ENCODE measurements around the gene SLC22A13. TPM values are rescaled to one million over a fixed set of nuclear protein-coding genes. Genes with fewer than 3 reads are reported as not detected.

The SLC22A13 gene
- total RNA-seq, result 0.14 and 0.28 TPM in 2 replicates

GRCh38 chr3:38265604-38266307 is at the start of gene SLC22A13:
Gene SLC22A13, plus strand, starts transcription at chr3:38265812. Its CDS starts 49 bp downstream, at chr3:38265861.

GRCh38 chr3:38281895-38282686 is 16.5 kb downstream of the SLC22A13 start, which contains the start of gene SLC22A14:
Gene SLC22A14, plus strand, starts transcription at chr3:38282294. Its CDS starts 23,733 bp downstream, at chr3:38306027.

Other genes starting within 250 kb of the SLC22A13 start
- 19.4 and 21.3 TPM in 2 replicates for gene PLCD1, start 236.2 kb upstream of the SLC22A13 start, total RNA-seq
- gene DLEC1, start 226.6 kb upstream of the SLC22A13 start, total RNA-seq, result 0.09 and 0.14 TPM in 2 replicates
- 46.2 and 52.9 TPM in 2 replicates for gene ACAA1, start 128.7 kb upstream of the SLC22A13 start, total RNA-seq
- gene MYD88, start 127.2 kb upstream of the SLC22A13 start, total RNA-seq, result 7.8 and 8.1 TPM in 2 replicates
- 24.9 and 30.2 TPM in 2 replicates for gene OXSR1, start 100.3 kb upstream of the SLC22A13 start, total RNA-seq
- gene SLC22A14, start 16.5 kb downstream of the SLC22A13 start, total RNA-seq, result under 0.01 and 0.18 TPM in 2 replicates
- 3.1 and 4.1 TPM in 2 replicates for gene XYLB, start 81.0 kb downstream of the SLC22A13 start, total RNA-seq
- gene ACVR2B, start 188.1 kb downstream of the SLC22A13 start, total RNA-seq, result 1.6 and 2.2 TPM in 2 replicates
- gene EXOG, start 230.5 kb downstream of the SLC22A13 start, total RNA-seq, result 8.7 and 10.1 TPM in 2 replicates

Measured in smooth muscle cell of bladder (primary cell).